HepG2 (cell line): ENCODE results near the gene DDRGK1. TPM values are rescaled to one million over a fixed set of nuclear protein-coding genes. Genes with fewer than 3 reads are reported as not detected.

Experiments
- AFF4 ChIP-seq: sonication (generic); formaldehyde crosslinking; IDR thresholded peaks from 2 replicates; pipeline ENCODE4 v1.4.0; 2020; ENCODE audit warnings: missing genetic modification reagents
- CENPBD1 ChIP-seq: sonication (generic); formaldehyde crosslinking; IDR thresholded peaks from 2 replicates; pipeline ENCODE4 v1.8.0; 2022; ENCODE audit warnings: missing genetic modification reagents, low read depth, mild to moderate bottlenecking, borderline replicate concordance
- CSRNP2 ChIP-seq: sonication (generic); formaldehyde crosslinking; conservative IDR thresholded peaks from 2 replicates; pipeline ENCODE4 v1.8.0; 2022; ENCODE audit warnings: low read depth, missing genetic modification reagents
- DZIP1 ChIP-seq: sonication (generic); formaldehyde crosslinking; IDR thresholded peaks from 2 replicates; pipeline ENCODE4 v1.5.0; 2020; ENCODE audit warnings: mild to moderate bottlenecking, missing genetic modification reagents
- HNRNPL ChIP-seq: fragments of 200-400 bp; formaldehyde crosslinking; IDR thresholded peaks from 2 replicates; pipeline ENCODE4 v1.6.1; 2017; ENCODE audit warnings: mild to moderate bottlenecking, low read depth, low read length
- IKZF4 ChIP-seq: sonication (generic); formaldehyde crosslinking; IDR thresholded peaks from 2 replicates; pipeline ENCODE4 v1.5.1; 2020; ENCODE audit warnings: borderline replicate concordance, mild to moderate bottlenecking, low read depth, missing genetic modification reagents; ENCODE audit errors: not compliant biosample characterization
- MTERF4 ChIP-seq: sonication (generic); formaldehyde crosslinking; IDR thresholded peaks from 2 replicates; pipeline ENCODE4 v1.8.0; 2023; ENCODE audit warnings: mild to moderate bottlenecking, missing genetic modification reagents
- NFRKB ChIP-seq: fragments of 450-650 bp; IDR thresholded peaks from 2 replicates; pipeline ENCODE4 v1.6.1; 2017
- NONO ChIP-seq, 2 experiments: fragments of 450-650 bp in 1 of 2; sonication (generic) in 1 of 2; formaldehyde crosslinking in 1 of 2; IDR thresholded peaks in 1 of 2; conservative IDR thresholded peaks in 1 of 2; 2 replicates each; pipeline versions ENCODE4 v1.6.1 to v1.8.0; 2017 to 2022; ENCODE audit warnings: mild to moderate bottlenecking in 1 of 2, missing genetic modification reagents in 1 of 2, moderate library complexity in 1 of 2
- SP2 ChIP-seq: sonication (generic); formaldehyde crosslinking; IDR thresholded peaks from 2 replicates; pipeline ENCODE4 v1.5.1; 2020; ENCODE audit warnings: mild to moderate bottlenecking, missing genetic modification reagents
- SSRP1 ChIP-seq: IDR thresholded peaks from 2 replicates; pipeline ENCODE4 v1.6.1; 2016; ENCODE audit warnings: control low read depth
- ZFX ChIP-seq: sonication (generic); formaldehyde crosslinking; IDR thresholded peaks from 2 replicates; pipeline ENCODE4 v1.4.0; 2020; ENCODE audit warnings: mild to moderate bottlenecking, low read depth, missing genetic modification reagents, moderate library complexity
- ZNF350 ChIP-seq: sonication (generic); formaldehyde crosslinking; IDR thresholded peaks from 2 replicates; pipeline ENCODE4 v1.4.0; 2020; ENCODE audit warnings: mild to moderate bottlenecking, low read depth, missing genetic modification reagents, borderline replicate concordance
- ZNF704 ChIP-seq: sonication (generic); formaldehyde crosslinking; IDR thresholded peaks from 2 replicates; pipeline ENCODE4 v1.8.1; 2023; ENCODE audit warnings: mild to moderate bottlenecking, inconsistent platforms, moderate library complexity, missing genetic modification reagents, borderline replicate concordance
- ZNF749 ChIP-seq: sonication (generic); formaldehyde crosslinking; IDR thresholded peaks from 2 replicates; pipeline ENCODE4 v1.8.0; 2022; ENCODE audit warnings: mild to moderate bottlenecking, missing genetic modification reagents, moderate library complexity, borderline replicate concordance
- polyA plus RNA-seq, 8 experiments: library from polyadenylated mRNA; depleted of rRNA in 3 of 8; stranded (reverse) in 7 of 8; unstranded in 1 of 8; fragments of >200 nt; fragmentation: Illumina TruSeq in 4 of 8; extraction: Trizol in 4 of 8; gene quantifications; 2 replicates each; pipeline versions ENCODE4 v1.2.1 to v1.2.3, GENCODE V29; 2011 to 2016; ENCODE audit warnings: low read depth in 4 of 8, missing spikeins in 1 of 8, mixed read lengths in 1 of 8; ENCODE audit not compliant: insufficient read depth in 1 of 8
- total RNA-seq, 5 experiments: library from RNA; depleted of rRNA; stranded (reverse); fragments of >200 nt; fragmentation: Illumina TruSeq; extraction: Trizol; gene quantifications; 2 replicates each; pipeline ENCODE4 v1.2.3, GENCODE V29; 2016; ENCODE audit warnings: low read depth in 1 of 5

DDRGK1 gene
- total and polyA plus RNA-seq, 2 of the 13 experiments (the other 11 are each of a cell fraction or from before 2014, with no cell fraction given) = 96.7 to 149 TPM

GRCh38 chr20:3222635-3223600, 18.4 kb upstream of the DDRGK1 start (continued):
- TF ChIP-seq SP2 (CRISPR knock-in tag) (peak; percentile 53), ZNF350 (CRISPR knock-in tag) (peak; percentile 99), MTERF4 (no peak), ZNF749 (CRISPR knock-in tag) (peak; percentile 93), NONO (IDR thresholded peaks at IDR 0.05) (no peak), NONO (CRISPR knock-in tag; conservative IDR thresholded peaks at IDR 0.05) (peak; percentile 99), HNRNPL (peak; percentile 89), IKZF4 (CRISPR knock-in tag) (peak; percentile 93), NFRKB (no peak), CSRNP2 (CRISPR knock-in tag) (no peak), ZNF704 (CRISPR knock-in tag) (no peak; the same call in 1 of the 2 replicates), ZFX (peak; percentile 90), CENPBD1 (CRISPR knock-in tag) (no peak; the same call in 1 of the 2 replicates), AFF4 (0 out of 2 replicates have a peak, but pooled peaks have one; percentile 50), DZIP1 (CRISPR knock-in tag) (no peak), SSRP1 (CRISPR knock-in tag) (no peak; the same call in 1 of the 2 replicates)
